ENCODE results near the gene CYBRD1.
A peak's percentile ranks its signal among the peaks of the same experiment; 100 is the strongest.
"Not testable (repeated sequence)": the region's sequence is repeated elsewhere in the genome, so short reads cannot be mapped to it uniquely, and the experiment has no call there.

CYBRD1 gene, protein sequence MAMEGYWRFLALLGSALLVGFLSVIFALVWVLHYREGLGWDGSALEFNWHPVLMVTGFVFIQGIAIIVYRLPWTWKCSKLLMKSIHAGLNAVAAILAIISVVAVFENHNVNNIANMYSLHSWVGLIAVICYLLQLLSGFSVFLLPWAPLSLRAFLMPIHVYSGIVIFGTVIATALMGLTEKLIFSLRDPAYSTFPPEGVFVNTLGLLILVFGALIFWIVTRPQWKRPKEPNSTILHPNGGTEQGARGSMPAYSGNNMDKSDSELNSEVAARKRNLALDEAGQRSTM

DNA sequence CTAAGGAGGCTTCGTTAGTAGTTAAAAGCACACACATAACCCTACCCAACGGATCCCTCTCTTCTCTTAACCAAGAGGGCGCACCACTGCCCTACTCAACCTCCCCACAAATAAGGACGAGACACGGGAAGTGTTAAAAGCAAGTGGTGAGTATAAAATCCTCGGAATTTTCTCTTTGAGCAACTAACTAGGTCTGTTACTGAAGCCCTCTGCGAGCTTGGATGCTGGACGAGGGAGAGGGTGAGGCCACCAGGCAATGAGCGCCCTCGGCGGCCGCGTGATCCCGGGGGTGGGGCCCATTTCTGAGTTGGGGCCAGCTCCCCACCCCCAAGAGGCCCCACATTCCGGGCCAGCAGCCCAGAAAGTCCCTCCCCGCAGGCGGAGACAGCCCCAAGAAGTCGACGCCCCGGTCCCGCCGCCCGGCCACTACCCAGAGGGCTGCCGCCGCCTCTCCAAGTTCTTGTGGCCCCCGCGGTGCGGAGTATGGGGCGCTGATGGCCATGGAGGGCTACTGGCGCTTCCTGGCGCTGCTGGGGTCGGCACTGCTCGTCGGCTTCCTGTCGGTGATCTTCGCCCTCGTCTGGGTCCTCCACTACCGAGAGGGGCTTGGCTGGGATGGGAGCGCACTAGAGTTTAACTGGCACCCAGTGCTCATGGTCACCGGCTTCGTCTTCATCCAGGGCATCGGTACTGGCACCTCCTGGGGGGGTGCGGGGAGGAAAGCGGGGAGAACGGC is at the start of gene CYBRD1:
Gene CYBRD1, plus strand, starts transcription at position 423 of the 736 bp plus-strand sequence. Its CDS starts 72 bp downstream, at position 495.
- peak; percentile 33 for DNase-seq

DNA sequence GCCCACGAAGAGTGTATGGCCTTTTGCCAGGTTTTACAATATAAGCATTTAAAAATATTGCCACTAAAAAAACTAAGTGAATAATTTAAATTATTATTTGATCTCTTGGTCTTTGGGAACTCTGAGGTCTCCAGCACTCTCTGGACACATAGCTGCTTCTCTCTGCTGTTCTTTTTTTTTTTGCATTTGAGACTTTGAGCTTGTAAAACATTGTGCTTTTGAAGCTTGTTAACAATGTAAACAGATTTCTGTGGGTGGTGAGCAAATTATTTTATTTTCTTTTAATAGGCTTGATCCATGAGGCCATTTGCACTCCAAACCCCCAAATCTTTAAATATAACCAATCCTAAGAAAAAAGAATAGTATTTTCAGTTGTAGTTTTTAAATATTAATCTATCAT is 46.3 kb upstream of the CYBRD1 start:
- DNase-seq, result no peak

DNA sequence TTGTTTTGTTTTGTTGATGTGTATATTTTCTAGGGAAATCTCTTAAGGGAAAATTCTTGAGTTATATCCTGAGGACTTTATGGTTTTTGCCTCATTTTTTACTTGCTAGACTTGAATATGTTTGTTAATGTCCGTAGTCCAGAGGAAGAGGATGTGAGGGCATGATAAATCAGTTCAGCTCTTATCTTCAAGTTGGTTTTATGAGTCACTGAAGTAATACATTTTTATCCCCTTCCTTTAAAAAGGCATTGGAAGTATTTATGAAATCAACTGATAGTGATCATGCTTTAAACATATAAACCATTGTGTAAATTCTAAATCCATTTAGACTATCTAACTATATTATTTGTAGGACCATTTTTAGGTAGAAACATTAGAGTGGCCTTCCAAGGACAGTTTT is 43.9 kb upstream of the CYBRD1 start:
- DNase-seq, result no peak

DNA sequence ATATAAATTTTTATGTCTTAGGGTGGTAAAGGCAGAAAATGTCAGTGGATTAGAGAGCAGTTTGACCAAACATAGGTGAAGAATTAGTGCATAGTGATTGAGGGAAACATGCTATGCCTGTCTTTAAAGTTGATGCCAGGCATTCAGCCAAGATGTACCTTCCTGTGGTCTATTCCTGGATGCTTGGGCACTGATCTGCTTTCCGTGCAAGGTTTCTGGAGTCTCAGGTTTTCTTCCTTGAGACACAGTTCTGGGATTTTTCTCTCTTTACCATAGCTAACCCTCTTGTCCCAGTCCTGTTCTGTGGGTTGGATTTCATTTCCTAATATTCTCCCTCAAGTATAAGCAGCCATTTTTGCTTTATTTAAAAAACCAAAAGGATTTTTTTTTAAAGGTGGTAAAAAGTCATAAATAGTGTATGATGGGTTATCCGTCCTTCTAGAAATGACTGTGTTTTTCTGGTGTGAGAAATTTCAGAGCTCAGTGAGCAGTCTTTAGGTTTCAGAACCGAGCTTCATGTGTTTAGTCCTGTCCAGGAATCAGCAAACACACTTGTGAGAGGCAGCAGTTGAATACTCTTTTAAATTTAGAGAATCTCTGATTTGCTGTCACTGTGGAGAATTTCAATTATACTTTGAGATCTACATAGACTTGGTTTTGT is 43.0 kb upstream of the CYBRD1 start:
- no peak for DNase-seq

DNA sequence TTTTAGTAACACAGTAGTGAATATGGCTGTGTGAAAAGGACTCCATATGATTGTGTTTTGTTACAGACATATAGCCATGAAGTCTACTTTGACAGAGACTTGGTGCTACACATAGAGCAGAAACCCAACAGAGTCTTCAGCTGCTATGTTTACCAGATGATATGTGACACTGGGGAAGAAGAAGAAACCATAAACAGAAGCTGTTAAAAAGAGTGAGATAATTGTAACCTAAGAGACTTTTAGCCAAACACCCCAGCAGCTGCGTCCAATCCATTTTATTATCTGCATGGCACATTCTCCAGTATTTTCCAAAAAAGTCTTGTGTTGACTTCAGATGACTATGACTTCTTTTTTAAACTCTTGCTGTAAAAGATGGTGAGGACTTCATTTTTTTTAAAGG is 41.4 kb upstream of the CYBRD1 start:
- no peak for DNase-seq

DNA sequence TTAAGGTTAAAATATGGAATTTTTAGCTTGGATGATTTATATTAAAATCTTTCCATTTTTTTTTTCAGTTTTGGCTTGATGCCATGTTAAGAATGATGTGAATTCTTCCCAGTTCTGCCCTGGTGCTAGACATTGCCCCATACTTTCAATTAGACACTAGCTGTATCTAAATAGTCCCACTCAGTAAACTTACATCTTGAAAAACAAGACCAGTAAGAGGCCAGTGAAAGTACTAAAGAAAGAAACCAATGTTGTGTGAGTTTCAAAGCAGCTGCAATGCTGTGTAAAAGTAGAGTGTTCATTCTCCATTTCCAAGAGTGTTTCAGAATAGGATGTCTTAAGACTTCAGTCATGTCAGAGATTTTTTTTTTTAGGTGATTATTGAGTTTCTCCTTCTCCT is 40.0 kb upstream of the CYBRD1 start:
- no peak for DNase-seq

DNA sequence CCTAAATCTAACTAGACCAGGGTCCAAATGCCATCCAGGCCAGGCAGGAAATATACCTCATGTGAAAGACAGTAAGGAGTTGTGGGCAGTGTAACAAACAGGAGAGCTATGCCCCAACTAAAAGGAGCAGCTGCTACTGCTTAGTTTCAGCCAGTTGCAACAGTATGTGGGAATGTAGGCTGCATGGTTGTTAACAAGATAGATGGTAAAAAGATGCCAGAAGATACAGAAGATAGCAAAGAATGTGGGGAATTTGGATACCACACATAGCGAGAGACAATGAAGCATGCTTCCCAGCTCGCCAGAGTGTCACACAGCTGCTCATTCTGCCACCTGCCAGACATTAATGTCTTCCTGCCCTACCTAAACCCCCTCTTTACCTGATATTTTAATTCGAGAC is 39.4 kb upstream of the CYBRD1 start:
- DNase-seq, result no peak

DNA sequence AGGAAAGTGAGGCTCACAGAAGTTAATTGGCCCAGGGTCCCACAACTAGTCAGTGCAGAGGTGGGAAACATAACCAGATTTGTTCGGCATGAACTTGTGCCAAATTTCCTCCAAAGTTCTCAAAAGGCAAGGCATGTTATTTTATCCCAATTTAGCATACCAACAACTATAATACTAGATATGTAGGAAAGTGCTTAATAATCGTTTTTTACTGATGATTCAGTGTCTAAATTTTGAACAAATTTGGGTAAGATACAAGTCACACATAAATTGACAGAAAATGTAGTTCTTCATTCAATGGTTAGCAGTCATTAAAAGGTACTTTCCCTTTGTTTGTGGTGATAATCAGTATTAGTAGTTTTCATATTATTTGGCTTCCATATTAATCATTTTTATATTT is 38.5 kb upstream of the CYBRD1 start:
- no peak for DNase-seq

DNA sequence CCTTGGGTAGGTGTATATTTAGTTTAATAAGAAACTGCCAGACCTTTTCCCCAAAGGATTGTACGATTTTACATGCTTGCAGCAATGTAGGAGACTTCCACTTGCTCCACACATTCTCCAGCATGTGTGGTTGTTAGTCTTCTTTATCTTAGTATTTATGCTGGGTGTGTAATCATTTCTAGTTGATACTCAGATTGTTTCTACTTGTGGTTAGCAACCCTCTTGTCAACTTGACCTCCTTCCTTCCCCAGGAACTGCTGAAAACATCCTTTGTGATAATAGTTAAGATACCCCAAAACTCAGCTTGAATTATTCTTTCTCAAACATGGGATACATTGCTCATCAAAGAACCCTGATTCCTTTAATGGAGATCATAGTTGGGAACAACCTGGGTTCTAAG is 37.2 kb upstream of the CYBRD1 start:
- no peak for DNase-seq

DNA sequence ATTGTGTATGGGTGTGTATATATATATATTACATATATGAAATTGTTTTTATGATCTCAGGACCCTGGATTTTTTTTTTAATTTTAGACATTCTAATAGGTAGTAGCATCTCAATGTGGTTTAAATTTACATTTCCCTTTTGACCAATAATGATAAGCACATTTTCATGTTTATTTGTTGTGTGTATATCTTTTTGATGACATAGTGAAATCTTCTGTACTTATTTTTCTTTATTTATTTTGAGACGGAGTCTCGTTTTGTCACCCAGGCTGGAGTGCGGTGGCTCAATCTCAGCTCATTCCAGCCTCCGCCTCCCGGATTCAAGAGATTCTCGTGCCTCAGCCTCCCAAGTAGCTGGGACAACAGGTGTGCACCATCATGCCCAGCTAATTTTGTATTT is 35.1 kb upstream of the CYBRD1 start:
- DNase-seq, result no peak

DNA sequence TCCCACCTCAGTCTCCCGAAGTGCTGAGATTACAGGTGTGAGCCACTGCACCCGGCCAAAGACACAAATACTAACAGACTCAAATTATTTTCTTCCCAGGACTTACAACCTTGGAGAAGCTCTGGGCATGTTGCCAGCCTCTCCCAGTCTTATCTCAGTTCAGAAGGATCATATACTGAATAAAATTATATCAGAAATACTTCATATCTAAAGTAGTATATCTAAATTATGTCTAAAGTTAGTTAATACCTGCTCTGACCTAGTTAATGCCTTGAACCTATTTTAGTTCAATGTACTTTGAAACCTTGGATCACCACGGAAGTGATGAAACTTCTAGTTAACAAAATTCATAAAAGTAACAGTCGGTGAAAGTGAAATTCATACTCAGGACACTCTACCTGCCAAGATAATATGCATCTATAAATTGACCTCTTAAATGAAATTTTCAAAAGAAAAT is 34.4 kb upstream of the CYBRD1 start:
- no peak for DNase-seq

DNA sequence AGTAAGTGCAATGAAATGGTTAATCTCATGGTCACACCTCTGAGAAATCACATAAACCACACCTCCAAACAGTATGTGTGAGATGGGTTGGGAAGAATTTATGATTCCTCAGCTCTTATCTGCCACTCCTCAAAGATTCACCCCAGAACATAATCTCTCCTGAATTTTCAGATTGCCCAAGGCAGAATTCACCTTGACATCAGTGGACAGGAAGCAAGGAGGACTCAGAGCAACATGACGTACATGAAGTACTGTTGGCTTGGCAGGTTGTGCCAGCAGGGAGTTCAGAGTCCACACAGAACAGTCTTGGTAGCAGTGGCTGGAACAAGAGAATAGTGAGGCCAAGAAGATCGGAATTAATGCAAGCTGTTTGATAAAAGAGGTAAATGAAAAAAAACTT is 31.7 kb upstream of the CYBRD1 start:
- no peak for DNase-seq

DNA sequence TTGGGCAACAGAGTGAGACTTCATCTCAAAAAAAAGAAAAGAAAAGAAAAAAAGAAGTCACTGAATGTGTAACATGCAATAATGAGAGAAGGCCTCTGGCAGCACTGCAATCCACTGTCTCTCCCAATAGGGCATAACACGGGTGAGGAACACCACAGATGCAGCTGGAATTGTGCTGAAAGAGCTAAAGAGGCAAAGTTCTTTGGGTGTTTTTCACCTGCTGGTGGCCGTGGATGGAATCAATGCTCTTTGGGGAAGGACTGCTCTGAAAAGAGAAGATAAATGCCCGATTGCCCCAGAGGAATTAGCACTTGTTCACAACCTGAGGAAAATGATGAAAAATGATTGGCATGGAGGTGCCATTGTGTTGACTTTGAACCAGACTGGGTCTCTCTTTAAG is 31.0 kb upstream of the CYBRD1 start:
- no peak for DNase-seq

DNA sequence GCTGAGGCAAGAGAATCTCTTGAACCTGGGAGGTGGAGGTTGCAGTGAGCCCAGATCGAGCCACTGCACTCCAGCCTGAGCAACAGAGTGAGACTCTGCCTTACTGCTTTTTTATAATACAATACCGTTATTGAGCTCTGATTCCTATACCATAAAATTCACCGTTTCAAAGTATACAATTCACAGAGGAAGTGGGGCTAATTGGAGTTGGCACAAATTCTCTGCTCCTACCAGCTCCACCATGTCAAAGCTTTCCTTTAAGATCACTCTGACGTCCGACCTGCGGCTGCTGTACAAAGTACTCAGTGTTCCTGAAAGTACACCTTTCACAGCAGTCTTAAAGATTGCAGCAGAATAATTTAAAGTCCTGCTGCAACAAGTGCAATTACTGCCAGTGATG is 29.6 kb upstream of the CYBRD1 start:
- no peak for DNase-seq

DNA sequence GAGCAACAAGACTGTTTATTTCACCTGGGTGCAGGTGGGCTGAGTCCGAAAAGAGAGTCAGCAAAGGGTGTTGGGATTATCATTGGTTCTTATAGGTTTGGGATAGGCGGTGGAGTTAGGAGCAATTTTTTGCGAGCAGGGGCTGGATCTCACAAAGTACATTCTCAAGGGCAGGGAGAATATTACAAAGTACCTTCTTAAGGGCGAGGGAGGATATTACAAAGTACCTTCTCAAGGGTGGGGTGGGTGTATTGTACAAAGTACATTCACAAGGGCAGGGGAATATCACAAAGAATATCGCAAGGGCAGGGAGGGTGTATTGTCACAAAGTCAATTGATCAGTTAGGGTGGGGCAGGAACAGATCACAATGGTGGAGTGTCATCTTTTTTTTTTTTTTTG is 24.6 kb upstream of the CYBRD1 start:
- DNase-seq, result not testable (repeated sequence)

DNA sequence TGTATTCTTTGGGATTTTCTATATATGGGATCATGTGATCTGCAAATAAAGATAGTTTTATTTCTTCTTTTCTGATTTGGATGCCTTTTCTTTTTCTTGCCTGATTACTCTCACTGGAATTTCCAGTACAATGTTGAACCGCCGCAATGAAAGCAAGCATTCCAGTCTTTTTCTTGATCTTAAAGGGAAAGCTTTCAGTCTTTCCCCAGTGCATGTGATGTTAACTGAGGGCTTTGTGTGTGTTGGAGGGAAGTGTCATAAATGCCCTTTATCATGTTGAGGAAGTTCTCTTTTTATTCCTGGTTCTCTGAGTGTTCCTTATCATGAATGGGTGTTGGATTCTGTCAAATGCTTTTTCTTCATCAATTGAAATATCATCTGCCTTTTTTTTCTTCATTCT is 16.9 kb upstream of the CYBRD1 start:
- DNase-seq, result no peak

DNA sequence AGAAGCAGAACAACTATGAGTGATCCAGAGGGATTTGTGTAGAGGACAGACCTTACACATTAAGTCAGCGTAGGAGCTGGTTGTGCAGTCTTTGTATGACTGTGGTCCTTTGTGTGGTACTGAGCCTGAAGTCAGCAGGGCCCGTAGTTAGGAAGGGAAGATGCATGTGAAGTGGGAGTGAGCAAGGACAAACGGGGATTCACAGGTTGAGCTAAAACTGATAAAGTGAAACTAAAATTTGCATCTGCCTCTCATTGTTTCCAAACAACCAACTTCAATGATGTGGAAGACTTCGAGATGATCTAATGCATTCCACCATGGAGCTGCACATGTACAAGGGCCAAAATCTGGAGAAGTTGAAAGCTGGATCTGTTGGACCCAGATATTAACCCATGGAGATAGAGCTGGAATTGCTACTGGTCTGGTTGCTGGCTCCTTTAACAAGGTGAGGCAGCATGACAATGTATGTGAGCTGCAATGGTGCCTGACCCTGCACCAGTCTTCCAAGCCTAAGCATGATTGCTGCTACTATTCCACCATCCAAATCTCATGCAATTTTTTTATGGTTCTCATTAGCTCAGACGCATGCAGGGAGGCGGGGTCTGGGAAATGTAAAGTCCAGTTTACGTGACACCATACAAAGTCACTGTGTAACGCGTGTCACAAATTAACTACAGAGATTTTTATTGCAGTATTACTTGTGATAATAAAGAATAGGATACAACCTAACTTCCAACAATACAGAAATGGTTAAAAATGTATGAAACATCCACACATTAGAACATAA is 12.1 kb upstream of the CYBRD1 start:
- DNase-seq, result no peak

DNA sequence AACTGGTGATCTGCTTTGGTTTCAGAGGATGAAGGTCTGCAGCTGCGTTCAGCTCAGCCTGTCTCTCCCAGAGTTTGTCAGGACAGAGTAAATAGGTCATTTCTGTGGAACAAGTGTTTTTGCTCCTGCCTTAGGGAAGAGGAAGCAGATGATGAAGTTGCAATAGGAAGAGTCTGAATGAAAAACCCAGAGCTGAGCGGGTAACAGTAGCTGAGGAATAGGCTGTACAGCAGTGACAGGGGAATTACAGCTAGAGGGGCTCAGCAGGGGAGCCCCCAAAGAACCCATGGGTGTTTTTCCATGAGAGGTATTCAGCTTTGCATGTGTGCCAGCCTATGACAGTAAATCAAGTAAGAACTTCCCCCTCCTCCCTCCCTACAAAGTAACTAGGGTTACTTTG is 10.3 kb upstream of the CYBRD1 start:
- no peak for DNase-seq

DNA sequence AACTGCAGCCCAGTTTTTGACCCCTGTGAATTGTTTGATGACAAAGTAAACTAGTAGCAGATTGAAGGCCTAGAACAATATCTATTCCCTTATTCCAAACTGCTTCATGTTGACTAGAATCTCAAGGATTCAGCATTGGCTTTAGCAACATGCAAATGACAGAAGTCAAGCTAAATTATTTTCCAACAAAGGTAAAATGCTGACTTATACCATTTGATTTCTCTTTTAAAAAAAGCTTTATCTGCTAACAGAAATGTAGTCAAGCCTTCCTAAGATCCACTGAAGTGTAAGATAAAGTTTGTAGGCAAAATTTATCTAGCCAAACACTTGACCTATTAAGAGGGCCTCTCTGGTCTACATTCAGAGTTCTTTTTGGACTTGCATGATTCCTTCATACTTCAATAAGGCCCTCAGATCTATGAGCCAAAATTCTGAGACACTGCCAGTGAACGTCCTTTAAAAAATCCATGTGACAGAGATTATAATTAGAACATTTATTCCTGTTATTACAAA is 9.5 kb upstream of the CYBRD1 start:
- no peak for DNase-seq

DNA sequence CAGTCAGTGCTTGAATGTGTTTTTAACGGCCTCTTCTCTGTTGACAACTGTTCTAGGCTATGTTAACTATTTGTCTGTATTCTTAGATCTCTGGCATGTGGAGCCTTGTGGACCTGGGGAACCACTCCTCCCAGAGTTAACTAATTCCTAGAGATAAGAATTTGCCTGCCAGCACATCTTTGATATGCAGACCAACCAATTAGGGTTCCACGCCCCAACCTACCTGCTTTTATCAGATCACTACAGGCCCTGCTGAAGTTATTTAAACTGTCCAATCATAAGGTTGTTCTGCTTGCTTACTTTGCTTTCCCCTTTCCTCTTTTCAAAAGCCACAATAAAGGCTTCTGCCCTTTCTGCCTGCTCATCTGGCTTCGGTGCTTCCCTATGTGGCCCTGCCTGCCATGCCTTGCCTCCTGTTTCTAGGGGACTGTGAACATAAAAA is 8.5 kb upstream of the CYBRD1 start:
- DNase-seq, result no peak

DNA sequence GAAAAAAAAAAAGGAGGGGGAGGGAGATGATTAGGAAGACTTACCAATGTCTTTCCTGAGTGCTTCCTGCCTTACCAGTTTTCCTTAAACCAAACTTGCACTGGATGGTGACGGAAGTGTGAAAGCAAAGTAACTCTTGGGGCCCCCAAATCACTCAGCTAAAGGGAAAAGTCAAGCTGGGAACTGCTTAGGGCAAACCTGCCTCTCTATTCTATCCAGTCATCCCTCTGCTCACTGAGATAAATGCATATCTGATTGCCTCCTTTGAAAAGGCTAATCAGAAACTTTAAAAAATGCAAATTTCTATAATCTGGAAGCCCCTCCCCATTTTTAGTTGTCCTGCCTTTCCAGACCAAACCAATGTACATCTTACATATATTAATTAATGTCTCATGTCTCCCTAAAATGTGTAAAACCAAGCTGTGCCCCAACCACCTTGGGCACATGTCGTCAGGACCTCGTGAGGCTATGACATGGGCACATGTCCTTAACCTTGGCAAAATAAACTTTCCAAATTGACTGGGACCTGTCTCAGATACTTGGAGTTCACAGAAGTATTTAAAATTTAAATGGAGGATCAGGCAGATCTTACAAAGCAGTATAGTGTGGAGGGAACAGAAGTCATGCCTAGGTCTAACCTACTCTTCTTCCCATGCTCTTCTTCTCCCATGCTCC is 7.2 kb upstream of the CYBRD1 start:
- no peak for DNase-seq

DNA sequence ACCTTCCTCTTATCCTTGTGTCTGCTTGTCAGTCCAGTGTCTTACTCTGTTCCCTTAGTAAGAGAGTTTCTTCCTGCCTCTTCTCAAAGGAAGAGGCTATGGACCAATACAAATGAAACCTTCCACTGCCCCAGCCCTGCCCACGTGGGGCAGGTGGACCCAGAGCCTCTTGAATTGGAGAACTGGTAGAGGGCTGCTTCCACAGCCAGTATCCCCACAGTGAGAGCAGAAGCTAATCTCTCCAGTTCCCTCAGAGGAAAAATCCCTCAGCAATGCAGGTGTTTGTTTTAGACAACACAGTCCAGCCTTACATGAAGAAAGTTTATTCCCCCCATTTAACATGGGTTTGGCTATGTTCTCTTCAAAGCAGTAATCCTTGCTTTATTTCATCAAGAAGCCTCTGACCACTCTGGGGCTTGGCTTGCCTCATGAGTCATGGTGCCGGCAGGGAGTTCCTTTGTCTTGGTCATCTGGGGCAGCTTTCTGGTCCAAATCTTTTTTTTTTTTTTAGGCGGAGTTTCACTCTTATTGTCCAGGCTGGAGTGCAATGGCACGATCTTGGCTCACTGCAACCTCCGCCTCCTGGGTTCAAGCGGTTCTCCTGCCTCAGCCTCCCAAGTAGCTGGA is 6.5 kb upstream of the CYBRD1 start:
- DNase-seq, result no peak

Data from activated CD4-positive, alpha-beta T cell treated with anti-CD3 and anti-CD28 coated beads for 48 hours (primary cell).